Adipocyte (in vitro differentiated cells): ENCODE measurements around the gene MCF2.

Experiments
- DNase-seq: peaks from one replicate; pipeline ENCODE4 v3.0.0-alpha.2; 2015; ENCODE audit warnings: low read depth
- H3K27me3 ChIP-seq: replicated peaks from 2 replicates; pipeline ENCODE4 v1.7.0; 2013; ENCODE audit warnings: mild to moderate bottlenecking, low read length, moderate library complexity; ENCODE audit not compliant: control insufficient read depth, insufficient read depth
- H3K36me3 ChIP-seq: 2 replicates; pipeline ENCODE4 v1.7.0; 2013; ENCODE audit warnings: low read length, mild to moderate bottlenecking, moderate library complexity; ENCODE audit not compliant: control insufficient read depth, insufficient read depth, severe bottlenecking
- H3K4me1 ChIP-seq: 2 replicates; pipeline ENCODE4 v1.7.0; 2013; ENCODE audit warnings: mild to moderate bottlenecking, low read length, moderate library complexity; ENCODE audit not compliant: control insufficient read depth, insufficient read depth
- H3K4me3 ChIP-seq: 2 replicates; pipeline ENCODE4 v1.7.0; 2013; ENCODE audit warnings: mild to moderate bottlenecking, low read length, moderate library complexity
- H3K9ac ChIP-seq: 2 replicates; pipeline ENCODE4 v1.7.0; 2013; ENCODE audit warnings: mild to moderate bottlenecking, low read length, moderate library complexity
- H3K9me3 ChIP-seq: 2 replicates; pipeline ENCODE4 v1.7.0; 2013; ENCODE audit warnings: mild to moderate bottlenecking, low read length, moderate library complexity; ENCODE audit not compliant: control insufficient read depth

Gene MCF2

GRCh38 chrX:139538907-139539790, 168.8 kb downstream of the MCF2 start:
- no peaks in the 10 kb centered on the region for H3K36me3 ChIP-seq
- H3K9me3 ChIP-seq: no peaks in the 10 kb centered on the region
- no peak for DNase-seq
- H3K4me3 ChIP-seq: no peak overlapping the region
- no peaks in the 10 kb centered on the region for H3K27me3 ChIP-seq
- no peak overlapping the region for H3K9ac ChIP-seq
- no peaks in the 10 kb centered on the region for H3K4me1 ChIP-seq

DNA sequence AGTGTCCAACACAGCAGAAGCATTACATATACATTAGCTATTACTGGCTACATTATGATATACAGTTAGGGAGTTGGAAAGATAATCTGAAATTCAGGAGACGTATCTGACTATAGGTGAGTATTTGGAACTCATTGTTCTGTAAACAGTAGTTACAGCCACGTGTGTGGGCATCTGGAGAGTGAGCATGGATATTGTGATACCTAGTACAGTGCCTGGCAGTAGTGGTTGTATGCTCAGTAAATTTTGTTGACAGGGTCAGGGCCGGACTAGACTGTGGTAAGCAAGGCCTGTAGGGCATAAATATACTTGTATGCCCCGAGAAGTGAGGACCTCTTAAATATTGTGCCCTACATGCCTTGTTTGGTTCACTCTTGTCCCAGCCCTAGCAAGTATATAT, 174.5 kb downstream of the MCF2 start:
- Histone ChIP-seq H3K9ac (no peak overlapping the region), H3K27me3 (no peaks in the 10 kb centered on the region), H3K4me1 (no peaks in the 10 kb centered on the region), H3K9me3 (no peaks in the 10 kb centered on the region), H3K4me3 (no peak overlapping the region), H3K36me3 (no peaks in the 10 kb centered on the region)
- no peak for DNase-seq

DNA sequence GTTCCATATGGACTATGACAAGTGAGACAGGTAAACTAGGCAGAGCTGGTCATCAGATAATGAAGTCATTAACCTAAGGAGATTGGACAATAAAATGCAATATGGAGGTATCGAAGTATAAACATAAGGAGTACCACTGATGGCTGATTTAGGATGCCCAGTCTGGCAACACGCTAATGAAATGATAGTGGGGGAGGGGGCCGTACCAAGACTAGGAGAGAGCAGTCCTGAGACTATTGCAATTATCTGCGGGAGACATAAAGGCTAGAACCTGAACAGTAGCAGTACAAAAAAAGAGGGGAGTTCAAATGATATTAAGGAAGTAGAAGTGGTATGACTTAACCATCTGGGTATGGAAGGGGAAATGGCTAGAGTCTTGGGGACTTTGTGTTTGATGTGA, 175.1 kb downstream of the MCF2 start:
- Histone ChIP-seq H3K4me1 (no peaks in the 10 kb centered on the region), H3K9me3 (no peaks in the 10 kb centered on the region), H3K27me3 (no peaks in the 10 kb centered on the region), H3K4me3 (no peak overlapping the region), H3K36me3 (no peaks in the 10 kb centered on the region), H3K9ac (no peak overlapping the region)
- no peak for DNase-seq
